GM13977 (cell line): ENCODE data around the gene HACD4.

Experiments
- DNase-seq: peaks from one replicate; pipeline ENCODE4 v3.0.0; 2012; ENCODE audit warnings: low spot score
- CTCF ChIP-seq: IDR thresholded peaks from 2 replicates; pipeline ENCODE4 v1.5.1; 2012; ENCODE audit warnings: mild to moderate bottlenecking, control low read depth; ENCODE audit not compliant: insufficient read depth; ENCODE audit errors: extremely low read depth, missing control alignments
- in situ Hi-C: fragments of 300-500 bp; cut with MboI; formaldehyde crosslinking; loops from one replicate; pipeline ENCODE4 v1.12.0; 2022; ENCODE audit warnings: low sequenced_read_pairs, low pct_unique_long_range_greater_than_20kb, mixed read lengths, inconsistent platforms; ENCODE audit not compliant: unreplicated experiment

The HACD4 gene

GRCh38 chr9:21031091-21031807, at the start of gene HACD4:
Gene HACD4 (minus strand): TSS chr9:21031640. CDS start chr9:21031590, 50 bp downstream.
- TF ChIP-seq CTCF, result no peak
- peak; percentile 82 for DNase-seq

GRCh38 chr9:21080793-21081192, 49.4 kb upstream of the HACD4 start:
- TF ChIP-seq CTCF, result no peak
- DNase-seq, result no peak
- in situ Hi-C loops, result no loop called here

More at GRCh38 chr9:21031091-21031807, at the start of gene HACD4:
- in situ Hi-C loops, result no loop called here

GRCh38 chr9:21078702-21079101, 47.3 kb upstream of the HACD4 start:
- in situ Hi-C loops, result no loop called here
- DNase-seq, result no peak
- TF ChIP-seq CTCF, result no peak

GRCh38 chr9:21077781-21078180, 46.3 kb upstream of the HACD4 start, which contains the start of gene IFNB1:
Gene IFNB1 (minus strand): TSS chr9:21077942. CDS start chr9:21077869, 73 bp downstream.
- no peak for TF ChIP-seq CTCF
- DNase-seq, result no peak
- in situ Hi-C loops, result no loop called here

- no peak for DNase-seq
- in situ Hi-C loops, result no loop called here
- TF ChIP-seq CTCF, result peak; percentile 21
Measured at GRCh38 chr9:21075484-21075883, 44.0 kb upstream of the HACD4 start.

GRCh38 chr9:21070906-21071305, 39.5 kb upstream of the HACD4 start:
- TF ChIP-seq CTCF, result no peak
- in situ Hi-C loops, result no loop called here
- no peak for DNase-seq
